ENCODE data around the gene NAA10.

Gene NAA10

DNA sequence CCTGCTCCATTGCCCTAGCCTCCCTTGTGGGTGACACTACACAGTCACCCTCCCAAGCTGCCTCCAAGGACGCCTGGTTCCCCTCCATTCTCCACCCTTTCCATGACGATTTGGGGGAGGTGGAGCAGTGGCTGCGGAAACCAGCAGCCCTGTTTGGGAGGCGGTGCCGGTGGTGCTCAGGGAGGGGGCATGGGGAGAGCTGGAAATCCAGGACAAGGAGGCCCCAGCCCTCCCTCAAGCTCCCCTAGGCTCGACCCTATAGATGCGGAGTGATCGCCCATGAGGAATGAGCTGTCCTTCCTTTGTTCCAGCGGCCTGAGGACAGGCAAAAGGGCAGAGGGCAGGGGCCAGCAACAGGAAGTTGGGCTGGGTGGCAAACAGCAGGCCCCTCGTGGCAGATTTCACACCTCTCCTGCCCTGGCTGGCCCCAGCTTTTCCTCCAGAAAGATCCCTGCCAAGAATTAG is 13.2 kb upstream of the NAA10 start:
- no peak for DNase-seq

DNA sequence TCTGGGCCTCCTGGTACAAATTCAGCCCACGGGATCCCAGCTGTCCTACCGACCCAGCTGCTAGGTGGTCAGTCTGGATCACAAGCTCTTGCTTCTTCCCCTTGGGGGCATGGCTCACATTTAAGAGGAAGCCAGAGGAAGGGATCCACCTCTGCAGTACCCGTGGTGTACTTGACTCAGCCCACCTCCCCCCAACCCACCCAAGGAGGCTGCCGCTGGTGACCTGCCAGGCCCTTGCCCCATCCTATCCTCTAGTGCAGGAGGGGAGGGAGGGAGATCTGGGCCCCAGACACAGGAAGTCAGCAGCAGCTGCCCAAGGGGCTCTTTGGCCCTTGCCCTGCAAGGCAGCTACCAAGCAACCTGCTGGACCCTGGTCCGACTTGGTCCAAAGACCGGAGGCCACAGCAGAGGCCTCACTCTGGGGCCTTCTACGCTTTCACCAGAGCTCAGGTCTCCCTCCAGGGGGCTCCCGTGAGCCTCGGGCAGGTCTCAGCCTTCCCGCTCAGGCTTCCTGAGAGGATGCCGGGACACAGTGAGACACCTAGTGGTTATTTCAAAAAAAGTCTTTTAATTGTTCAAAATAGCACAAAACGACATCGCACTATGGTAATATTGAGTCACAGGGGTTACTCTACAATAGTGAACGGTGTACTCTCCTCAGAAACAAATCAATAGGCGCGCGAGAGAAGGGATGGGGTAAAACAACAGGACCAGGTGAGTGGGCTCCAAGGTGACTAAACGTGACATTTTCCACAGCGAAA is 12.4 kb upstream of the NAA10 start:
- DNase-seq: peak; percentile 82

DNA sequence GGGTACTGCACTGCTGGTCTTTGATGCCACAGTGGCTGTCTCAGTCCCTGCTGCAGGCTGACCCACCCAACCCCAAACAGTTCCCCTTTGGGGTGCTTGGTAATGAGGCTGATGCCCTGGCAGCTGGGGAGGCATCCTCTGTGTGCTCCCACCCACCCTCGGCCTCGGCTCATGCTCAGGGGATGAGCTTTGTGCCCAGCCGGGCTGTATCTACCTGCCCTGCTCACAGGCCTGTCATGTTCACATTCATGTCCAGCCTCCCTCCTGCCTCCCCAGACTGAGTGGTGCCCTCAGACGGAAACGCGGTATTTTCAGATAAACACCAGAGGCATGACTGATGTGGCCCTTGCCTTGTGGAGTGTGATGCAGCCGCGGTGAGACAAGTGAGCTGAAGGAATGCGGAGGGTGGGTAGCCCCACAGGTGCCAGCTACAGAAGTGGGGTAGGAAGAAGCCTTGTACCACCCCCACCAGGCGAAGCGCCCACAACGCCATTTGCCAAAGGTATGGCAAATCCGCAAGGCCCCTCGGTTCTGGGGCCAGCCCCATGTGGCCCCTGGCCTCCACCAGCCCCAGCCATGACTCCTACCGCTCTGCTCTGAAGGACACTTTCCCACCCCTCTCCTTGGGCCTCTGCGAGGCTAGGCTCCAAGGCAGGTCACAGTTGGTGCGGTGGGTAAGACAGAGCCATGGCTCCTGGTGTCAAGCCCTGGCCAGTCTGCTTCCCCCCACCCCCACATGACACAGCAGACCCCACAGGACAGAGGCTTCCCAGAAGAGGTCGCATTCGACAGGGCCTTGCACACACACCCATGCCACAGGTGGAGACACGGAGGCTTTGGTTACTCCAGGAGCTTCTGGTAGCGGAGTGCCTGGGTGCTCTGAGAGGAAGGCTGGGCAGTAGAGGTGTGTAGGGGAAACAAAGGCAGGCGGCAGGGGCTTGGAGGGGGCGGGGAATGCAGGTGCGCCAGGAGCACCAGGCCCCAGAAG is 11.4 kb upstream of the NAA10 start:
- no peak for DNase-seq

DNA sequence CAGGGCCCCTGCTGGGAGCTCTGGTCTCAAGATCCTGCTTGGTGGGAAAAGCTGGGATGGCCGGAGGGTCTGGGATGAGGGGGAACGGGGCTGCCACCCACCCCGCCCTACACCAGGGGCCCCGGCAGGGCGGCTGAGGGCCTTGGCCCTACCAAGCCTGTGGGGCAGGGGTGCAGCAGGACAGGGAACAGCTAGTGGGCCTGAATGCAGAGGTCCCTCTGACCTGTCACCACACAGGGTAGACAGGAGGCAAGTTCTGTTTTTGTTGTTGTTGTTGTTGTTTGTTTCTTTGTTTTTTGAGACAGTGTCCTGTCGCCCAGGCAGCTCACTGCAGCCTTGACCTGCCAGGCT is 9.9 kb upstream of the NAA10 start:
- no peak for DNase-seq

DNA sequence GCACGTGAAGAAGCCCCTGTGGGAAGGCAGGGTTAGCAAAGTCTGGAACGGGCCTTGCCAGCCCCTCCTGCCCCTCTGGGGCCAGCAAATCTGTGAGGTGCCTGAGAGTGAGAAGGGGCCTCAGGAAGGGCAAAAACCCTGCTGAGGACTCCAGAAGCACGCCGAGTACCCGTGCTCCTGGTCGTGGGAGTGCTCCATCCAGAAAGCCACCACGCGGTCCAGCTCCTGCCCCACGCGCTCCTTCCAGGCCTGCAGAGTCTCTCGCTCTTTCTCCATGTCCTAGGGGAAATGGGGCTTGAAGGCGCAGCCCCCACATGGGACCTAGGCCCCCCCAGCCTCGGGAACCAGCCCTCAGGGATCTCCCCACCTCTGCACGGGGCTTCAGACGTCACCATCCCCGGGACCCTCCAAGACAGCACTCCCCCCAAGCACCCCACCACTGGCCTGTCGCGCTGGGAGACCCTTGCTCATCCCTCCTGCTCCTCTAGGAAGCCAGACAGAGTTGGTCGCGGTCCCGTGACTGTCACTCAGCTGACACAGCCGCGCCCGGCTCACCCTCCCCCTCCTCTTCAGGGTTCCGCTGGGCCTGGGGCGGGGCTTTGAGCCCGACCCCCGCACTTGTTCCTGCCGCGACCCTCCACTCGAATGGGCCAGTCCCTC is 9.4 kb upstream of the NAA10 start, which contains the start of gene RENBP:
RENBP (minus strand) TSS at position 504 of the 660 bp plus-strand sequence; CDS start at position 471, 33 bp downstream.
- peak; percentile 50 for DNase-seq

DNA sequence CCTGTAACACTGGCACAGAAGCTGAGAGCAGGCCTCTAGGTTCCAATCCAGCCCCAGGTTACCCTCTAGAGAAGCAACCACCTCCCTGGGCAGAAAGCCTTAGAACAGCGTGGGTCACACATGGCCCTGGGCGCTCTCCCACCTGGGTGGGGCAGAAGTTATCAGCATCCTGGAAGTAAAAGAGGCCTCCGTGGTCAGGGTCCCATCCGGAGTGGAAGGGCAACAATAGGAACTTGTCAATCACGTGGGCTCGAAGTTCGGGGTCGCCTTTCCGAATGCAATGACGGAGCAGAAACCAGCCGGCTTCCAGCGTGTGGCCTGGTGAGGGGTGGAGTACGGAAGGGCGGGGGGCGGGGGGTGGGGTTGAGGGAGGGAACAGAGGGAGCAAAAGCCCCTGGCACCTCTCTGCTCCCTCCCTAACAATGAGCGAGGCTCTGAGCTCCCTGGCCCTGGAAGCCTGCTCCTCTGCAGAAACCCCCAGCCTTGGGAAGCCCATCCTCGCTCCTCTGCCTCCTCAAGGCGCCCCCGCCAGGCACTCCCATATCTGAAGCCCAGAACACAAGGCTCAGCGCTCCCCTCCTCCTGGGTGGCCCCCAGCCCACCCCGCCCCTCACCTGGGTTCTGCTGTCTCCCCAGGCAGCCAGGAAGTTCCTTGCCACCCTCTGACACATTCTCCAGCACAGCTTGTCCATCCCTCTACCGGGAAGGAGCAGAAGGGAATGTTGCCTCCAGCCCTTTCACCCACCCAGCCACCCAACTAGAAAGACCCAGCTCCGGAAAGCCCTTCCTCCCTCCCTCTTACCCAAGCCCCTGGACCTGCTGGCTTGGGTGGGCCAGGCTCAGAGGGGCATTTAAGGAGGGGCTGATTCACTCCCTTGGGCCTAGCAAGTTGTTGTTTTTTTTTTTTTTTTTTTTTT is 6.8 kb upstream of the NAA10 start:
- DNase-seq: no peak

DNA sequence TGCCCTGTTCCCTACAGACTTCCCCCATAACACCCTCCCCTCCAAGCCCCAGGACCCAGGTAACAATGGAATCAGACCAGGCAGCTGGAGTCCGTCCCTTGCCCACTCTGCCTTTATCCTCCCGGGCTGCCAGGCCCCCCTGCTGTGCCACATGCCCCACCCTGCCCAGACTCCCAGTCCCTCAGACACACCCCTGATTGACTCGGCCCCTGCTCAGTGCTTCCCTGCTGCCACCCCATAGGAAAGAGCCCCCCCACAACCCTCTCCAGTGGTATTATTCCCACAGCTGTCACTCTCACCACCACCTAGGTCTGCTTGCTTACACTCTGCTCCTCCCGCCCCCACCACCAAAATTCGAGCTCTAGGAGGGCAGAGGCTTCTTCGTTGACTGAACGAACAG is 4.7 kb upstream of the NAA10 start:
- DNase-seq: no peak

DNA sequence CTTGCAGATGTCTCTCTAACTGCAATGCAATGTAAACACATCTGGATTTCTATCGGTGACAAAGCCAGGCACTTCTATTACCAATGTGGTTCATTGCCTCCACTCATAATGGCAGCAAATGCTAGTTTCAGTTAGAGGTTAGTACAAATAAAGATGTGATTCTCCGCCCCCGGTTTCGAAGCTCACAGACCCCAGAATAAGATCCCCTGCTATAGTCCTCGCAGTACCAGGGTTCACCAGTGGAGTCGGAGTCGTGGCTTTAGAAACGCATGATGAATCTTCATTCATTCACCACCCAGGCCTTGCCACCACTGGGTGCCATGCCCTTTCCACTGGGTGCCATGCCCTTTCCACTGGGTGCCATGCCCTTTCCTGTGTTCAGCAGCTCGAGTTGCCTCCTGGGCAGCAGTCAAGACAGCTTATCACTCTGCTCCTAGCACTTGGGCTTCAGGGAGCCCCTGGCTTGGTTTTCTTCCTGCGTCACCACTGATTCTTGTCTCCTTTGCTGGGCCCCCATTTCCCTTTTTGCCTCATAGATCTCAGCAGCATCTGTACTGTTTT is 3.5 kb upstream of the NAA10 start:
- DNase-seq: no peak

DNA sequence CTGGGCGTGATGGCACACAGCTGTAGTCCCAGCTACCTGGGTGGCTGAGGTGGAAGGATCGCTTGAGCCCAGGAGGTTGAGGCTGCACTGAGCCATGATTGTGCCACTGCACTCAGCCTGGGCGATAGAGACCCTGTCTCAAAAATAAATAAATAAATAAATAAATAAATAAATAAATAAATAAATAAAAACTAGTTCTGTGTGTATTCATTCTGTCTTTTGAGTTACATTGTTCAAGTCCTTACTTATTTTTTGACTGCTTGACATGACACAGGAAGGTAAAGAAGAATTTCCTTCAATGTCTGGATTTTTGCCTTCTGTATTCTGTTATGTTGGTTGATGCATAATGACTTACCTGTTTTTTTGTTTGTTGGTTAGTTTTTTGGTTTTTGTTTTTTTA is 2.2 kb upstream of the NAA10 start:
- no peak for DNase-seq

DNA sequence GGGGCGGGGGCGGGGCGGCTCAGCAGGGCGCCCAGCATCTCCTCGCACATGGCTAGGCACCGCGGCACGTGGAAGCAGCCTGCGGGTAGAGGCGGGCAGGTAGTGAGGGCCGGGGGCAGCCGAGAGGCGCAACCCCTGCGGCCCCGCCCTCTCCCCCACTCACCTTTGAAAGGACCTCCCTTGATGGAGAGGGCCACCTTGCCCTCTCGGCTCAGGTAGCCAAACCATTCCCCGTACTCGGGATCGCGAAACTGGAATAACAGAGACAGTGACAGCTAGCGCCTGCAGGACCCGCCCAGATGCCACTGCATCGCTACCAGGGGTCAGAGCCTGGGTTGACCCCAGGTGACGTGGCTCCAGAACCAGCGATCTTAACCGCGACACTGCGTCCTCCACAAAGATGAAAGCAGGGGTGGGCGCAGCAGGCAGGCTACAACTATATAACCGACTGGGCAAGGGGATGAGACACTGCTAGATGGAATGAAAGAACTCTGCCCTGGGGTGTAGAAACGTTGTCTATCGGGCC is 552 bp upstream of the NAA10 start:
- DNase-seq: no peak

DNA sequence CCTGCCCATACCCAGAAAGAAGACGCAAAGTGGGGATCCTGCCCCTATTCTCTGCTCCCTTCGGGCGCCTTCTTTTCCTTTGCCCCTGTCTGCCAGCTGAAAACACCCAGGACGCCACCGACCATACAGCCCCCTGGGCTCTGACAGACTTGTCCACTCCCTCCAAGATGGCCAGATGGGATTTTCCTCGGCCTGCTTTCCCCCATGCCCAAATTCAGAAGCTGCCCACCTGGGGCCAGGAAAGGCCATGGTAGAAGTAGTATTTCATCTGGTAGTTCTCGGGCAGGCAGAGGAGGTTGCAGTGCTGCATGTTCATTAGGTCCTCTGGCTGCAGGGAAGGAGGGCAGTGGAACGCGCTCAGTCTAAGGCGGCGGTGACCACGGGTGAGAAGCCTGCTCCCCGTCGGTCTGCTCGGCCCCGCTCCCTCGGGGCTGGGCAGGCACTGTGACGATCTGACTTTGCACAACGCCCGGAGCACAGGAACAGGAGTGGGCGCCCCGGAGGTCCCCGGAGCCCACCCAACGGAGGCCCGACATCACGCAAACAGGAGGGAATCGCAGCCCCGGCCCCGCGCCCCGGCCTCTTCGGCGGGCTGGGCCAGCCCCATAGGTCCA is 582 bp downstream of the NAA10 start:
- DNase-seq: no peak

DNA sequence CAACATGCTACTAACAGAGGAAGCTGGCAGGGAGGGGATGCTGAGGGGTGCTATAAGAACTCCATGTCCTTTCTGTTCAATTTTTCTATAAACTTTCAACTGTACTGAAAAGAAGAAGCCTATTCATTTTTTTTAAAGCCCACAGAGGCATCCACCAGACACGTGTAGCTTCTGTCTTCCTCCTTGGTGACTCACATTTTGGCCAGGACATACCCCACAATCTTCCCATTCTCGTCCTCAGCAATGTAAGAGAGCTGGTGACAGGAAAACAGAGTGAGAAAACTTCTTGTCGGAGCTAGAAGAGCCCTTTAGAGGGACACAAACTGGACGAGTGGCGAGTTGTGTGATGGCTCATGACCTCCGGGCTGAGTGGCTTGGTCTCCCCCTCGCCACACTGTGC is 1.1 kb downstream of the NAA10 start:
- no peak for DNase-seq

DNA sequence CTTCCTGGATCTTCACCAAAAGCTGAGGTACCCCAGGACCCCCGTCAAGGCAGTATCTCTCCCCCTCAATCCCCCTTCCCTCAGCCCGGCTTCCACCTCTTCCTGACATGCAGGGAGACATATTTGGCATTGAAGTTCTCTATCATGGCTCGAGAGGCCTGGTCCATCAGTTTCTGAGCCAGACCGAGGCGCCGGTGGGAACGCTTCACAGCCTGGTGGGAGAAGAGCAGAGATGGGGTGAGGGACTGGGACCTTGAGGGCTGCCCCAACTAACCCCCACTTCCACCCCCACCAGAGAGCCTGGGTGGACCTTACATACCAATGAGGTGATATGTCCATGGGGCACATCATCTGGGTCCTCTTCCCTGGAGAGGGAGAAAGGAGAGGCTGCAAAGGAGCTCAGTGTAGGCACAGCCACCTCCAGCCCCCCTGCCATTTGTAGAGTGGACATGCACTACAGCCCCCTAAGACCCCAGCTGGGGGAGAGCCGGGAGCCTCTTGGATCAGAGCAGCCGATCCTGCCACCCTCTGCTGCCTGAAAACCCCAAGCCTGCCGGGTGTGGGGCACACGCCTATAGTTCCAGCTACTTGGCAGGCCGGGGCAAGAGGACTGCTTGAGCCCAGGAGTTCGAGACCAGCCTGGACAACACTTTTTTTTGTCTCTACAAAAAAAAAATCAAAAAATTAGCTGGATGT is 2.5 kb downstream of the NAA10 start:
- DNase-seq: no peak

DNA sequence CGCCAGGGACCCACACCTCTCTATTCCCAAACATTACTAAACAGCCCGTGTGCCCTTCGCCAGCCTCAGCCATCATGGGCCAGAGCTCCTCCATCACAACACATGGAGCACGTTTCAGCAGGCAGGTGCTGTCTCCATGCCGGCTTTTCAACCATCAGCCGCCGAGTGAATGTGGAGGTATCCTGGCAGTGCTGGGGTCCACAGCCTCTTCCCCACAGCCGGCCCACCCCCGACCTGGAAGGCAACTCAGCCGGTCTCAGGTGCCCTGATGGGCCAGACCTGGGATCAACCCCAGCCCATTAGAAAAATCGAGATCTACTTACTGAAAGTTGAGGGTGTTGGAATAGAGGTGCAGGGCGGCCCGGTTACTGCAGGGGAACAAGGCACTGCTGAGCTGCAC is 3.1 kb downstream of the NAA10 start:
- no peak for DNase-seq

DNA sequence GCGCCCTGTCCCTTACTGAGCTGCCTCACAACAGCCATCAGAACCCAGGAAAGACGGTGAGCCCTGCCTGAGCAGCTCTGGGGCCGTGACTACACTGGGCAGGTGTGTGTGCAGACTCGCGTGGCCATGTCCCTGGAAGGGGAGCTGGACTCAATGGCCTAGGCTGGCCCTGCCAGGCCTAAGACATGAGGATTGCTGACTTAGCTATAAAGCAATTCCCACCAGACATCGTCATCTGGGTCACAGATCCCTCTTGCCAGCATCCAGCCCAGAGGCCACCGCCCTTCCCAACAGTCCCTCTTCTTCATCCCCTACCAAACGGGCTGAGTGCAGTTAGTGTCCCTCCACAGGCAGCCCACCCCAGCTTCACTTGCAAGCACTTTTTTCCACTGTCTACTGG is 3.7 kb downstream of the NAA10 start:
- no peak for DNase-seq

DNA sequence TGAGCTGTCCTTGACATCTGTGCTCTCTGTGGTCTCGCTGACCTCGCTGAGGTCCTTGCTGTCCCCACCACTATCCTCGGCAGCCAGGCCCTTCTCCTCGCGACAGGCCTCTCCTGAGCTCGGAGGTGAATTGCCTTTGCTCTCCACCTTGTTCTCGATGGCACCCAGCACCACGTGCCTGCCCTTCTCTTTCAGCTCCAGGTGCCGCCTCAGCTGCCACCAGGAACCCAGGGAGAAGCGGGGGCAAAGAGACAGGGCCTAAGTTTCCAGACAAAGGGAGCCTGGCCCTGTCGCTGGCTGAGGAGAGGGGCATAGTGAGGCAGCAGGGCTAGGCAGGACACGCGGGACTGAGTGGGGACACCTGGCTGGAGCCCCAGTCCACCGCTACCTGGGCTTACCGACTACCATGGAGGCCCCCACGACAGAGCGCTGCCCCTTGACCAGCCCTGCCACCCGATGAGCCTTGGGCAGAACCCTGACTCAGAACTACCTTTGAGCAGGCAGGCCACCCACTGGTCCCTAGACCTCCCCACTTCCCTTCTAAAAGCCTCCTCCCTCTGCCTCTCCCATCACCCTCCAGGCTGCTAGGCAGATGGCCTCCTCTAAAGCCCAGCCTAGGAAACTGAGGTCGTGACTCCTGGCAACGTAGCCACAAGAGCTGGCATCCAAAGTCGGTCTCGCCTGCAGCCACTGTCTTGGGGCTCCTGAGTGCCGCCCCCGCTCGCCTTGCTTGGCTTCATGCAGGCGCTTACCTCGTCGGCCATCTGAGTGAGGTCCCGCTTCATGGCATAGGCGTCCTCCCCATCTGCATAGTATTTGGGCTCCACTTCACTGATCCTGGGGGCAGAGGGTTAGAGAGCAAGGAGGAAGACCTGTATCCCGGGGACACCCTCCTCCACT is 4.6 kb downstream of the NAA10 start:
- DNase-seq: no peak

DNA sequence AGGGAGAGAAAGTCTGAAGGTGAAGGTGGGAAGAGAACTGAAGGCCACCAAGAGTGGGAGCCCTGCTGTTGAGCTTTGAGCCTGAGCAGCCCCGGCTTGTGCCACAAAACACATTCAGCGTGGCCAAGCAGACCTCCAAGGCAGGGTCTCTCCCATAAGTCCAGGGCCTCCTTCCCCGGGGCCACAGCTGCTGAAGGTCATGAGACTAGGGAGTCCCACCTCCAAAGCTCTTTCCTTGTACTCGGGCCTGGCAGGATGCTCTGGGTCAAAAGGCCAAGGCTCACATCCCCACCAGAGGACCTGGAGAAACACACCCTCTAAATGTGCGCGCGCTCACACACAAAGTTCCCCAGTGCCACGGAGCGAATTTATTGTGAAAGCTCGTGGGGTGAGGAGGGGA is 5.3 kb downstream of the NAA10 start:
- no peak for DNase-seq

DNA sequence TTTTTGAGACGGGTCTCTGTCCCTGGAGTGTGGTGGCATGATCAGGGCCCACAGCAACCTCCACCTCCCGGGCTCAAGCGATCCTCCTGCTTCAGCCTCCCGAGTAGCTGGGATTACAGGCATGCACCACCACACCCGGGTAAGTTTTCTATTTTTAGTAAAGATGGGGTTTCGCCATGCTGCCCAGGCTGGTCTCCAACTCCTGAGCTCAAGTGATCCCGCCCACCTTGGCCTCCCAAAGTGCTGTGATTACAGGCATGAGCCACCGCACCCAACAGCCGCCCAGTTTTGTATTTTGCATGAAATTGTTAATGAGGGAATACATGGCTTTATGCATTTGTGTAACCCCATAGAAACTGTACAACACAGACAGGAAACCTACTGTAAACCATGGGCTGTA is 6.0 kb downstream of the NAA10 start:
- DNase-seq: no peak
